GM19193 (cell line): ENCODE results near the gene NR2F2.

Experiments used
- POLR2A ChIP-seq: IDR thresholded peaks from 4 replicates; pipeline ENCODE4 v1.6.1; 2011; ENCODE audit not compliant: insufficient read depth, insufficient read length; ENCODE audit errors: extremely low read depth

NR2F2 gene

DNA sequence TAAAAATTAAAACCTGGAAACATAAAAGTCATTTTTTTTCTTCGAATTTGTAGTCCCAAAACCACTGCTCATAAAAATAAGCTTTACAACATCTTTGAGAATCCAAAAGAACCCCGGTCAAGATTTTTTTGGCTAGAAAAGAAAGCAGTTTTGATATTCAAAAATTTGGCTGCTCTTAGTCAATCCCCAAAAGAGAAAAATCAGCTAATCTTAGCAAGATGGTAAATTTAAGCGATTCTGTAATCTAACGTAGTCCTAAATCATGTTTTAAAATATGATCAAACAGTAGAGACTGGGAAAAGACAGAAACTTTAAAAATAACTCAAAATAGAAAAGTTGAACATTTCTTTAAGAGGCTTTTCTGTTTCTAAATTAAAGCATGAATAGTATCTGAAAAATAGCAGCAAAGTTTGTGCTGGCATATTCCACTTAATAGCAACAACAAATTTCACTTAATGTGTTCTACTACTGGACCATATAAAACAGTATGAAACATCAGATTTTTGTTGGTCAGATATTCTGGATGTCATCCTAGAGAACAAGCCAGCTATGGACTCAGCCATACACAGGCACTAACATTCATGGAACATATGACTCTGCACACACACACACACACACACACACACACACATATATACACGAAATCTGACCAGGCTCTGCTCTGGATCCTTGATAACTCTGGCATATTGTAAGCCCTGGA, 19.1 kb upstream of the NR2F2 start:
- no peak for TF ChIP-seq POLR2A

DNA sequence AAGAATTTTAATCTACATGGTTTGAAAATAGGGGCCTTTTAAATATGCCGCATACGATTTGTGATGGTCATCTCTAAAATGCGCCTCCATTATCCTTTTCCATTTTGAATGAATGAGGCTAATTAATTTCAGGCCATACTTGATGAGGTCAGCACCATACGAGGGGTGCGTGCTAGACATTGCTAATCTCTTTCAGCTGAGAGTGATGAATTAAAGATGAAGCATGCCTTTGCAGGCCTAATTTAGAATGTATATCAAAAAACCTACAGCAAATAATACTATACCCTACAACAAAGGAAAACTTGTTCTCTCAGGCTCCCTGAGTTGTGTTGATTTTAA, 18.6 kb upstream of the NR2F2 start:
- no peak for TF ChIP-seq POLR2A

DNA sequence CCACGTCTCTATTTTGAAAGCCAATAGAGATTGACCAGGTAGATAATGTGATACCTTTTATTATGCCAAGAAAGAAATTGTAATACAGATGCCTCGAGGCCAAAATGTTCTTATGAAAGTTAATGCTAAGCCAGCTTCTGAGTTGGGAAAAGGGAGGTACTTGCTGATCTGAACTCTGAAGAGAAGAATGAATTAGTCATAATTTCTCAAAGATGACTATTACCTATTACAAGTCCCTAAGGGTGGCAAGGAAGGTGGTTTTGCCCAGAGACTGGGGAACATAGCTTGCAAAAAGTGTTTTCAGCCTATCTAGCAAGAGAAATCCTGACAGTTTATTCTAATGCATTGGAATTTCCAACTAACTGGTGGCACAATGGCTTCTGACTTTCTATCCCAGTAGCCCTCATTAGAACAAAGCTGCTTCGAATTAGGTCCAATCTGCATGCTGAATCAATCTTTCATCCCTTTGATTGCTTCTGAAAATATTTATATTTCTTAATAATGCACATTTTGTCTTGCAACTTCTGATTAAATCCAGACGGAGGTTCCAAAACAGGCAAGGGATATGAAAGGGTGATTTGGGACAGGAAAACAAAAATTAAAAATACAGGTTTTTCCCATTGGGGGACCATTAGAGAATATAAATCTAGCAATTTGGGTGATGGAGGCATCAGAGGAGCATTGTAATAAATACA, 17.7 kb upstream of the NR2F2 start:
- TF ChIP-seq POLR2A: no peak

DNA sequence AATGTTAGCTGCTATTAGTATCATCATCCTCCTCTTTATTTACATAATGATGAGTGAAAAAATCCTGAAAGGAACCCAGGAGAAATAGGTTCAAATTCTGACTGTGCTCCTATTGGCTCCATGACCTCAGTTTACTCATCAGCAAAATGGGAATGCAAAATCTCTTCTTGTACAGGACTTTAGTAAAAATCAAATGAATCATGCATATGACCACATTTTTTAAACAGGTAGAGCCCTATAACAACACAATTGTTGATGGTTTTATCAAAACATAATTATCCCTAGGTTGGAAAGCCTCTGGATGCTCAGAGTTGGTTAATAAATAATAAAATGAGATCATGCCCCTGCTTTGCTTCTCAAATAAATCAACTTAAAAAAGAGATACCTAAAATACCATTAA, 16.0 kb upstream of the NR2F2 start:
- no peak for TF ChIP-seq POLR2A

DNA sequence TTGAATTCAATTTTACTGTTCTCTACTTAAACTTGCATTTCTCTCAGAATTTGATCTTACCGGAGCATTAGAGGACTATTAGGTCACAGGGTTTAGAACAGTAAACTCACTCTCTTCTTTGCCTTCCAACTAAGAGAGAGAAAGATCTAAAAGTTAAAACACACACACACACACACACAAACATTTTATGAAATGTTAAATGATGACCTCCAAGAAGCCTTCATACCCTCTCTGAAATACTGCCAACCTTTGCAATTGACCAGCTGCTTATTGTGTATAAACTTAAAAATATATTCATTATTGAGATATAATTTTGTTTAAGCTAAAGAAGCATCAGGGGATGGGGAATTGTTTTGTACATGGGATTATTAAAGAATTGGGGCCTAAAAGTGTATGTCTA, 15.5 kb upstream of the NR2F2 start:
- TF ChIP-seq POLR2A: no peak

DNA sequence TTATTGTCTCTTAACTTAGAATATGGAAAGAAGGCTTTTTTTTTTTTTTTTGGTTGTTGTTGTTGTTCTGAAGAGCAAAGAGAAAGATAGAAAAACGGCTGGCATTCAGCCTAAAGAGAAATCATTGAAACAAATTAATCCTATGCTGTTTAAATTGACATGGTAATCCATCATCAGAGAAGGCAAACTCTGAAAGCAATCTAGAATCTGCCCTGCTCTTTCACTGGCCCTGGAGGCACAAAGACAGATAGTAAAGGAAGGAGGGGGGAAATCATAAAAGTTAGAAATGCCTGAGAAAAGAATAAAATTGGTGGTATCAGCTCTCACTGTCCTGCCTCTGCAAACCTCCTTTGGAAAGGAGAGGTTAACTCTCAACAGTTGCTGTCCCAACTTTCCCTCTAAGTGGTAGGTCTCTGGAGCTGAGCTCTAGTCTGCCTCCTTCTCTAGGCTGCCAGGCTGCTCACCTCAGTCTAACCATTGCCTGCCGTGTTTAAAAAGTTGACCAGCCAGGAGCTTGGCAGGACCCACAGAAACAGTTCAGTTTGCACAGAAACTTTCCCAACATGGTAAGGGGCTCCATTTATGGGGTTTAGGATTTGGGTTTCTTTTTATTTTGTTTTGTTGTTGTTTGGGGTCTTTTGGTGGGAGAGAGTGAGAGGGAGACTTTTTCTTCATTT, 13.4 kb upstream of the NR2F2 start:
- no peak for TF ChIP-seq POLR2A

DNA sequence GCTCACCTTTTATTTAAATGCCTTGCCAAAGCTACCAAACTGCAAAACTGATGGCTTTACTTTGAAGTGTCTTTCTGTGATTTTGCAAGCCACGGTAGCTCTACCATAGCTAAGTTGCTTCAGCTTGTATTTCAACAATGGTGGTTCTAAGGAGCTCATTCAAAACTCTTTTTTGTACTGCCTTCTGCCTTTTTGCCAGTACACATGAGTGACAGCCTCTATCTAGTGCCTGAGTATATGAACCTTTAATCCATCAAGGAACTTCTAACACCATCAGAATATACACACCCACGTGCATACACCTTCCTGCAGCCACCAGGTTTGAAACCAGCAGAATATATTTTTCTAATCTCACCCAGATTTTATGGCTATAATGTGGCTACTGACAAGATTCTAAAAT, 10.4 kb upstream of the NR2F2 start:
- no peak for TF ChIP-seq POLR2A

DNA sequence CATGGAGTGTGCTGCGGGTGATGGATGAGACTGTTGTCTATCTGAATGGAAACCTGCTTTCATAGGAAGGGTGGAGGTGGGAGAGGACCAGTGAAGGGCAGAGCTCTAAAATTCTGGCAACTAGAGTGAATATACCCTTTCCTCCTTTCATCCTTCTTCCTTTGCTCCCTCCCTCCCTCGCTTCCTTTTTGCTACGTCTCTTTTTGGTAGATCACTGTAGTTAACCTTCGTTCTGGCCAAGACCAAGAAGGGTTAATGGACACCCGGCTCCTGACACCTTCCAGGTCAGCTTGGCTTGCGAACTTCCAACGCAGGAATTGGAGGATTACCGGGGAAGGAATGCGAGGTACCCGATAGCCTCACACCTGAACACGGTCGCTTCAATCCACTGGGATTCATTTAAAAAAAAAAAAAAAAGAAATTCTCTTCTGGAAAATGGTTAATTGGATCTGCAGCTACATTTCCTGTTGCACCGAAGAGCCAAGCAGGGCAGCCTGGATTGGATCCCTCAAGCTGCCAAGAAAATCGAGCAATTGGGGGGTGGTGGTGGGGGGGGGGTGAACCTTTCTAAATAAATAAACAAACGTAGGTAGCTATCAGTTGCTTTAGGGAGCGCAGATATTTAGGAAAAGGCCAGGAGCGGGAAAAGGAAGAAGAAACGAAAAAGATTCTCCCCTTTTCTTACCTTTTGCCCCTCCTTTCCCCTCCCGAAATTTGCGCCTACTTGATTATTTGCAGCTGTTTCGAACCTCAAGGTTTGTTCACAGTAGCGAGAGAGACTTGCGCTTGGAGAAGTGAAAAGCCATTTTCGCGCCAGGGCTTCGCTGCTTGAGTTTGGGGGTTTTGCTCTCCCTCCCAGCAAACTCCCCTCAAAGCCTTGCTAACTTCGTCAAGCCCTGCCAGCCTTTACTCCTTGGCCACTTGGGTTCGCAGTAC, 9.5 kb upstream of the NR2F2 start:
- TF ChIP-seq POLR2A: no peak

DNA sequence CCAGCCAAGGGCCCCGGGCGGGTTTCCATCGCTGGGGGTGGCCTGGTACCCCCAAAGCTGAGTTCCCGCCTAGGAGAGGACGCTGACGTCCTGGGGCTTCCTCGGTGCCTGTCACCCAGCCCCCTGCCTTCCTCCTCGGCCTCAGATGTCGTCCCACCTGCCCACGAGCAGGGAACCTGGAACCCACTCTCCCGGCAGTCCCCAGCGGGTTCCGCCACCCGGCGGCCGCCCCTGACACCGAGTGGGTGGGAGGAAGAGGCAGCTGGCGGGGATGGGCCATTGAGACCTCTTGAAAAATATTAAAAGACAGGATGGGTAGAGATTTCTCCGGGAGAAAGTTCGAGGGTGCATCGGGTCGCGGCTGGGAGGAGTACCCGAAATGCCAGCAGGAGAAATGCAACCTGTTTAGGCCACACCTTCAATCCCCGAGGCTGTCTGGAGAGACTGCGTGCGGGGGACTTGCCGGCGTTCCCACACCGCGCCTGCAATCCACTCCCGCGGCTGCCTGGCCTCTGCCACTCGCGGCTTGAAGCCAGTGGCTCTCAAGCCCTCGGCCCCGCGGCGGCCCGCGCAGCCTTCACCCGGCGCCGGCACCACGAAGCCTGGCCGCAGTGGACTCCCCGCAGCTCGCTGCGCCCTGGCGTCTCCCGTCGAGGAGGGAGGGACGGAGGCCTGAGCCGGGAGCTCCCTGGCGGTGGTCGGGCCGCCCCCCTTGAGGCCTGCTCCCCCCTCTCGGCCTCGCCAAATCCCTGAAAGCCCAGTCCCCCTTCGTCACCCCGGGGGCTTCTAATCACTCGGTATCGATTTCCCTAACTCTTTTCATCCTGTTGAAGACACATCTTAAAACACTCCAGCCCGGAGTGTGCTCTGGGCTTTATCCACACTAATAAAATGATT, 8.6 kb upstream of the NR2F2 start:
- peak; percentile 20 for TF ChIP-seq POLR2A

DNA sequence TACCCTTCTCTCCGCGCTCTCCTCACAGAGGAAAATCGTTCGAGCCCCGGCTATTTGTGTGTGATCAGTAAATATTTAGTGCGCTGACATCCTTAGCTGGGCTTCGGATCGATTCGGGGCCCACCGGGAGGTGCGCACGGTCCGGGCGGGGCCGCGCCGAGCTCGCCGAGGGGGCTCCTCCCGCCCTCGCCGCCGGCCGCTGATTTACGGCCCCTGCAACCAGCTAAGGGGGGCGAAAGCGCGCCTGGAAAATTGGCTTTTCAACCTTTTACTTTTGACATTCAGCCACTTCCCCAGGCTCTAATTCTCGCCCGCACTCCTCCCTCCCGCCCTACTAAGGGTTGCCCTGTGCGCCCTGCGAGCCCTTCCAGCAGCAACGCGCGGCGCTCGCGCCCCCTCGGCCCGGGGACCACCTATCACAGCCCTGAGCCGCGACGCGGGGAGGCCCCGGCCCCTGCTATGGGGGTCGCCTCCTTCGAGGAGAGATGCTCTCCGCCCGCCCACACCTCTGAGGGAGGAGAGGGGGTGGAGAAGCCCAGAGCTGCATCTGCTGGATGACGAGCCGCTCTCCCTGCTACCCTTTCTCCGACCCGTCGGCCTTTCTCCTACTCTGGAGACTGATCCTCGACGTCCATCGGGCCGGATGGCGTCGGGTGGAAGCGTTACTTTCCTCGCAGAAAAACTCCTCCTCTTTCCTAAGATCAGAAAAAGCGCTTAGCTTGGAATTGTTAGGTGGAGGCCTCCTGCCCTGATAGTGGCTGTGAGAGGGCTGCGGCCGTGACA, 7.8 kb upstream of the NR2F2 start:
- TF ChIP-seq POLR2A: no peak

DNA sequence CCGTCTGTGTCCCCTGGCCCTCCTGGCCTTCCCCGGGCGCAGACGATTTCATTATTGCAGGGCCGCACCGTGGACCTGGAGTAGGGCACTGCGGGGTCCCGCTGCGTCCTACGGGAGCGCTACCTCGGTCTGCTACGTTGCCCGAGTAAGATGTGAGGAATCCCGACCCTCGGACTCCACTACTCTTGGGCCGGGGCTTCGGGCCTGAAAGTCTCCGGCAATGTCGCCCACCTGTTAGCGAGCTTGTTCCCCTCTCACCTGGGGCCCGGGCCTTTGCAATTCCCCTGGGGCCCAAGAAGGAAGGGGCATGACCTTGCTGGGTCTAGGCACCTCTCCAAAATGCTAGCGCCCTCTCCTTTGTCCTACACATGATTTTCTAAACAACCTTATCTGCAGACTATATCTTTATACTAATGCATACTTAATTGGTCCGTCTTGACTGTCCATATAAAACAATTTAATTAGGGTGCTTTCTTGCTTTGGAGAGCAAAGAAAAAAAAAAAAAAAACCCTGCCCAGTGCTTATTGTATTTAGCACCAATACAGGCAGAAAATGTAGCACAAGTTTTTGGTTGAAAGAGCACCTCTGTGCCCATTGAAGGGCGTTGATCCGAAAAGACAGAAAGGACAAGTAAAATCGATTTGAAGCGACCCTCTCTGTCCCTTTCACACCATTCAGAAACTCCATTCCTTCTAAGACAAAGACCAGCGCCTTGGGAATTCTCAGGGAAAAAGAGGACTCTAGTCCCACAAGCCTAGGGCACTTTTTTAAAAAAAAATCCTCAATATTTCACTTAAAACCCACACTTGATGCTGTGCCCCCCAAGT, 7.0 kb upstream of the NR2F2 start:
- no peak for TF ChIP-seq POLR2A

DNA sequence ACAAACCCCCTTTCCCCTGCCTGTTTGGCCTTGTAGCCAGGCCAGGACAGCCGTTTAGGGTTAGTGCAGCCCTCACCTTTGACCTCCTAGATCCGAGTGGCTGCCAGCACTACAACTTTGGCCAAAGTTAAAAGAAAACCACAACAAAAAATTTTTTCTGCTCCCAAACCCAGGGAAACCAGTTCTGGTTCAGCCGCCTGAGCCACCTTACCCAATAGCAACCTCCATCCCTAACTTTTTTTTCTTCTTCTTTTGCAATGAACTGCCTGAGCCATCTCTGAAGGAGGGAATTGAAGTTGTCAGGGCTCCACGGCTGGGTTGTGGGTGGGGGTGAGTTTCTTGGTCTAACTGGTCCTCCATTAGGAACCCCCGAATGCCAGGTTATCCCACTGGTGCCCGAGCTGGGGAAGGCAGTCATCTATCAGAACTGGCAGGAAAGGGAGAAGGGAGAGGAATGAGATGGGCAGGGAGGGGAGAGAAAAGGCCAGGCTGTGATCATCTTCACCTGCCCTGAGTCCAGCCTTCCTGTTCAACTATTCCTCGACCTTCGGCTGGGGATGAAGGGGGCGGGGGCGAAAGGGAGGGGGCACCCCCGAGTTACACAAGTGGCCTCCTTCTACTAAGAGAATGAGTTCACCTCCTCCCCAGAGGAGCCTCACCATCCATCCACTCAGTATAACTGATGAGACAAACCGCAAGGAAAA, 6.2 kb upstream of the NR2F2 start:
- no peak for TF ChIP-seq POLR2A
